H1 (cell line): ENCODE measurements around the gene C19orf12. TPM values are rescaled to one million over a fixed set of nuclear protein-coding genes. Genes with fewer than 3 reads are reported as not detected.

Experiments
- BCL11A ChIP-seq, 2 experiments: IDR thresholded peaks; one replicate each; pipeline ENCODE4 v1.6.1; 2011; ENCODE audit warnings: low read depth in 2 of 2, low read length in 2 of 2, mild to moderate bottlenecking in 2 of 2
- EP300 ChIP-seq, 2 experiments: IDR thresholded peaks; 1 replicate in 1 of 2; 2 replicates in 1 of 2; pipeline ENCODE4 v1.6.1; 2011 to 2012; ENCODE audit warnings: low read depth in 2 of 2, low read length in 2 of 2, mild to moderate bottlenecking in 2 of 2, borderline replicate concordance in 1 of 2, inconsistent platforms in 1 of 2, moderate library complexity in 1 of 2
- PHF8 ChIP-seq: fragments of 200-600 bp; sonication (generic); conservative IDR thresholded peaks from 2 replicates; pipeline ENCODE4 v1.7.1; 2012; ENCODE audit warnings: low read depth, mild to moderate bottlenecking, inconsistent platforms, low read length, moderate library complexity
- polyA plus RNA-seq, 7 experiments: library from polyadenylated mRNA; depleted of rRNA in 3 of 7; stranded (reverse) in 5 of 7; unstranded in 2 of 7; fragments of >200 nt in 5 of 7; fragments of 200-250 nt in 2 of 7; gene quantifications; 1 replicate in 5 of 7; 2 replicates in 1 of 7; 4 replicates in 1 of 7; pipeline versions ENCODE4 v1.2.1 to v1.2.3, GENCODE V29; 2011 to 2013; ENCODE audit warnings: missing spikeins in 2 of 7, mixed read lengths in 2 of 7
- total RNA-seq: library from RNA; stranded (reverse); fragmentation: NEBNext Ultra II Directional; extraction: Animal tissue kit (Norgen Biotek cat#: 25700); gene quantifications from 2 replicates; pipeline ENCODE4 v1.2.1, GENCODE V29; 2021
- TF ChIP-seq, protein P1 (sequence below): fragments of 300-600 bp; sonication (generic); IDR thresholded peaks from 2 replicates; pipeline ENCODE4 v1.7.1; 2012; ENCODE audit warnings: low read length, moderate library complexity, mild to moderate bottlenecking, inconsistent platforms; ENCODE audit not compliant: insufficient replicate concordance
- TF ChIP-seq, protein P2 (sequence below): IDR thresholded peaks from 2 replicates; pipeline ENCODE4 v1.6.1; 2012; ENCODE audit warnings: low read length, inconsistent platforms

C19orf12 gene
- total and polyA plus RNA-seq, 2 of the 8 experiments (the other 6 are each of a cell fraction or from before 2014, with no cell fraction given) = 10.7 to 11.9 TPM

DNA sequence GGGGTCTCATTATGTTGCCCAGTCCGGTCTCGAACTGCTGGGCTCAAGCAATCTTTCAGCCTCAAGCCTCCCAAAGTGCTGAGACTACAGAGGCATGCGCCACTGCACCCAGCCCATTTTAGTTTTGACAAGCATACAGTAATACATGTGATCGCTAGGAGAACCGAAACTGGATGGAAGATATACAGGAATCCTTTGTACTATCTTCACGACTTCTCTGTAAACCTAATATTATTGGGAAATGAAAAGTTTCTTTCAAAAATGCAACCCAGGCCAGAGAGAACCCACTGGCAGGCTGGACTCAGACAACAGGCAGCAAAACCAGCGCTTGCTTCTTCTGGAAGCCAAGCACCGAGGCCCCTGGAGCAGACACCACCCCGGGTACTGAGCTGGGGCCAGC lies 9.4 kb downstream of the C19orf12 start (continued):
- TF ChIP-seq, protein P1, sequence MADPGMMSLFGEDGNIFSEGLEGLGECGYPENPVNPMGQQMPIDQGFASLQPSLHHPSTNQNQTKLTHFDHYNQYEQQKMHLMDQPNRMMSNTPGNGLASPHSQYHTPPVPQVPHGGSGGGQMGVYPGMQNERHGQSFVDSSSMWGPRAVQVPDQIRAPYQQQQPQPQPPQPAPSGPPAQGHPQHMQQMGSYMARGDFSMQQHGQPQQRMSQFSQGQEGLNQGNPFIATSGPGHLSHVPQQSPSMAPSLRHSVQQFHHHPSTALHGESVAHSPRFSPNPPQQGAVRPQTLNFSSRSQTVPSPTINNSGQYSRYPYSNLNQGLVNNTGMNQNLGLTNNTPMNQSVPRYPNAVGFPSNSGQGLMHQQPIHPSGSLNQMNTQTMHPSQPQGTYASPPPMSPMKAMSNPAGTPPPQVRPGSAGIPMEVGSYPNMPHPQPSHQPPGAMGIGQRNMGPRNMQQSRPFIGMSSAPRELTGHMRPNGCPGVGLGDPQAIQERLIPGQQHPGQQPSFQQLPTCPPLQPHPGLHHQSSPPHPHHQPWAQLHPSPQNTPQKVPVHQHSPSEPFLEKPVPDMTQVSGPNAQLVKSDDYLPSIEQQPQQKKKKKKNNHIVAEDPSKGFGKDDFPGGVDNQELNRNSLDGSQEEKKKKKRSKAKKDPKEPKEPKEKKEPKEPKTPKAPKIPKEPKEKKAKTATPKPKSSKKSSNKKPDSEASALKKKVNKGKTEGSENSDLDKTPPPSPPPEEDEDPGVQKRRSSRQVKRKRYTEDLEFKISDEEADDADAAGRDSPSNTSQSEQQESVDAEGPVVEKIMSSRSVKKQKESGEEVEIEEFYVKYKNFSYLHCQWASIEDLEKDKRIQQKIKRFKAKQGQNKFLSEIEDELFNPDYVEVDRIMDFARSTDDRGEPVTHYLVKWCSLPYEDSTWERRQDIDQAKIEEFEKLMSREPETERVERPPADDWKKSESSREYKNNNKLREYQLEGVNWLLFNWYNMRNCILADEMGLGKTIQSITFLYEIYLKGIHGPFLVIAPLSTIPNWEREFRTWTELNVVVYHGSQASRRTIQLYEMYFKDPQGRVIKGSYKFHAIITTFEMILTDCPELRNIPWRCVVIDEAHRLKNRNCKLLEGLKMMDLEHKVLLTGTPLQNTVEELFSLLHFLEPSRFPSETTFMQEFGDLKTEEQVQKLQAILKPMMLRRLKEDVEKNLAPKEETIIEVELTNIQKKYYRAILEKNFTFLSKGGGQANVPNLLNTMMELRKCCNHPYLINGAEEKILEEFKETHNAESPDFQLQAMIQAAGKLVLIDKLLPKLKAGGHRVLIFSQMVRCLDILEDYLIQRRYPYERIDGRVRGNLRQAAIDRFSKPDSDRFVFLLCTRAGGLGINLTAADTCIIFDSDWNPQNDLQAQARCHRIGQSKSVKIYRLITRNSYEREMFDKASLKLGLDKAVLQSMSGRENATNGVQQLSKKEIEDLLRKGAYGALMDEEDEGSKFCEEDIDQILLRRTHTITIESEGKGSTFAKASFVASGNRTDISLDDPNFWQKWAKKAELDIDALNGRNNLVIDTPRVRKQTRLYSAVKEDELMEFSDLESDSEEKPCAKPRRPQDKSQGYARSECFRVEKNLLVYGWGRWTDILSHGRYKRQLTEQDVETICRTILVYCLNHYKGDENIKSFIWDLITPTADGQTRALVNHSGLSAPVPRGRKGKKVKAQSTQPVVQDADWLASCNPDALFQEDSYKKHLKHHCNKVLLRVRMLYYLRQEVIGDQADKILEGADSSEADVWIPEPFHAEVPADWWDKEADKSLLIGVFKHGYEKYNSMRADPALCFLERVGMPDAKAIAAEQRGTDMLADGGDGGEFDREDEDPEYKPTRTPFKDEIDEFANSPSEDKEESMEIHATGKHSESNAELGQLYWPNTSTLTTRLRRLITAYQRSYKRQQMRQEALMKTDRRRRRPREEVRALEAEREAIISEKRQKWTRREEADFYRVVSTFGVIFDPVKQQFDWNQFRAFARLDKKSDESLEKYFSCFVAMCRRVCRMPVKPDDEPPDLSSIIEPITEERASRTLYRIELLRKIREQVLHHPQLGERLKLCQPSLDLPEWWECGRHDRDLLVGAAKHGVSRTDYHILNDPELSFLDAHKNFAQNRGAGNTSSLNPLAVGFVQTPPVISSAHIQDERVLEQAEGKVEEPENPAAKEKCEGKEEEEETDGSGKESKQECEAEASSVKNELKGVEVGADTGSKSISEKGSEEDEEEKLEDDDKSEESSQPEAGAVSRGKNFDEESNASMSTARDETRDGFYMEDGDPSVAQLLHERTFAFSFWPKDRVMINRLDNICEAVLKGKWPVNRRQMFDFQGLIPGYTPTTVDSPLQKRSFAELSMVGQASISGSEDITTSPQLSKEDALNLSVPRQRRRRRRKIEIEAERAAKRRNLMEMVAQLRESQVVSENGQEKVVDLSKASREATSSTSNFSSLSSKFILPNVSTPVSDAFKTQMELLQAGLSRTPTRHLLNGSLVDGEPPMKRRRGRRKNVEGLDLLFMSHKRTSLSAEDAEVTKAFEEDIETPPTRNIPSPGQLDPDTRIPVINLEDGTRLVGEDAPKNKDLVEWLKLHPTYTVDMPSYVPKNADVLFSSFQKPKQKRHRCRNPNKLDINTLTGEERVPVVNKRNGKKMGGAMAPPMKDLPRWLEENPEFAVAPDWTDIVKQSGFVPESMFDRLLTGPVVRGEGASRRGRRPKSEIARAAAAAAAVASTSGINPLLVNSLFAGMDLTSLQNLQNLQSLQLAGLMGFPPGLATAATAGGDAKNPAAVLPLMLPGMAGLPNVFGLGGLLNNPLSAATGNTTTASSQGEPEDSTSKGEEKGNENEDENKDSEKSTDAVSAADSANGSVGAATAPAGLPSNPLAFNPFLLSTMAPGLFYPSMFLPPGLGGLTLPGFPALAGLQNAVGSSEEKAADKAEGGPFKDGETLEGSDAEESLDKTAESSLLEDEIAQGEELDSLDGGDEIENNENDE = no peak
- TF ChIP-seq, protein P2, sequence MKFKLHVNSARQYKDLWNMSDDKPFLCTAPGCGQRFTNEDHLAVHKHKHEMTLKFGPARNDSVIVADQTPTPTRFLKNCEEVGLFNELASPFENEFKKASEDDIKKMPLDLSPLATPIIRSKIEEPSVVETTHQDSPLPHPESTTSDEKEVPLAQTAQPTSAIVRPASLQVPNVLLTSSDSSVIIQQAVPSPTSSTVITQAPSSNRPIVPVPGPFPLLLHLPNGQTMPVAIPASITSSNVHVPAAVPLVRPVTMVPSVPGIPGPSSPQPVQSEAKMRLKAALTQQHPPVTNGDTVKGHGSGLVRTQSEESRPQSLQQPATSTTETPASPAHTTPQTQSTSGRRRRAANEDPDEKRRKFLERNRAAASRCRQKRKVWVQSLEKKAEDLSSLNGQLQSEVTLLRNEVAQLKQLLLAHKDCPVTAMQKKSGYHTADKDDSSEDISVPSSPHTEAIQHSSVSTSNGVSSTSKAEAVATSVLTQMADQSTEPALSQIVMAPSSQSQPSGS = no peak
- no peak for TF ChIP-seq EP300 (IDR thresholded peaks at IDR 0.05; ENCODE audit: borderline replicate concordance in 1 of 2, low read depth in 2 of 2, low read length in 2 of 2)
- no peak for TF ChIP-seq BCL11A (IDR thresholded peaks at IDR 0.05; ENCODE audit: low read depth in 2 of 2, low read length in 2 of 2)
- TF ChIP-seq PHF8 = no peak
